Kidney epithelial cell (primary cell): ENCODE data around the gene LORICRIN. TPM values are rescaled to one million over a fixed set of nuclear protein-coding genes. Genes with fewer than 3 reads are reported as not detected.
"Not testable (repeated sequence)": the region's sequence is repeated elsewhere in the genome, so short reads cannot be mapped to it uniquely, and the experiment has no call there.

Experiments used
- DNase-seq: peaks from one replicate; pipeline ENCODE4 v3.0.0-alpha.2; 2010; ENCODE audit warnings: low read depth
- H3K27me3 ChIP-seq: 2 replicates; pipeline ENCODE4 v1.6.0; 2011; ENCODE audit warnings: low read length; ENCODE audit not compliant: control insufficient read depth, insufficient read depth
- H3K36me3 ChIP-seq: 2 replicates; pipeline ENCODE4 v1.5.1; 2011; ENCODE audit warnings: low read length; ENCODE audit not compliant: control insufficient read depth, insufficient read depth
- H3K4me3 ChIP-seq: 2 replicates; pipeline ENCODE4 v1.5.1; 2011; ENCODE audit warnings: low read depth, mild to moderate bottlenecking, control low read depth, low read length
- total RNA-seq: library from RNA; depleted of rRNA; stranded (reverse); fragments of >200 nt; gene quantifications from 2 replicates; pipeline ENCODE4 v1.2.3, GENCODE V29; 2015
- TF ChIP-seq, protein P1 (sequence below): IDR thresholded peaks from 2 replicates; pipeline ENCODE4 v1.5.1; 2011; ENCODE audit warnings: mild to moderate bottlenecking, moderate library complexity, low read length, control low read depth, inconsistent platforms; ENCODE audit not compliant: insufficient read depth, poor library complexity, severe bottlenecking

The LORICRIN gene
- total RNA-seq, 1 donor from 2014 or later = not detected

DNA sequence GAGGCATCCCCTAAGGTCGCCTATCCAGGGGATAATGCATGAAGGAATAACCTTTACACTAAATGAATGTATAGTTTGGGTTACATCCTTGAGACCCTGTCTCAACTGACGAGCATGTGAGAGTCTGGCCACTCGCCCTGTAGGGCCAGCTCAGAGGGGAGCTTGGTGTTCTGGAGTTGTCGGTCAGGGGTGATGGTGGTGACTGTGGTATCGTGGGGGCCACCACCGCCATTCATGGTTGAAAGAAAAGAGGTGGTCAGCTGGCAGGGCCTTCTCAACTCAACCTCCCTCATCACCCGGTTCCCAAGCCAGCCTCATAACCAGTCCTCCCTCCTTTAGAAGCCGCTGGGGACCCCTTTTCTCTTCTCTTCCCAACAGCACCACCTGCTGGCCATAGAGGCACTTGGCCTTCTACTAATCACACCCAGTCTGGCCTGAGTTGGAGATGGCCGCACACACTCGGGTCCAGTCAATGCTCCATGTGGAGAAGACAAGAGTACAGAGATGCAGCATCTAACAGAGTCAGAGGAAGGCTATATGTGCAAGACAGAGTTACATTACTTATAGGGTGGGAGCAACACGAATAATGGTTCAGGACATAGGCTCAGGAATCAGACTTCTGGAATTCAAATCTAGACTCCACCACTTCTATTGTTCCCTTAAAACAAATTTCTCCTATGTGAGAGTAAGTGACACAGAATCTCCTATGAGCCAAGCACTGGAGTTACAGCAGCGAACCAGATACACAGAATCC lies 30.2 kb upstream of the LORICRIN start:
- H3K36me3 ChIP-seq, H3K4me3 ChIP-seq, H3K27me3 ChIP-seq, DNase-seq: not testable (repeated sequence)
- TF ChIP-seq, protein P1, sequence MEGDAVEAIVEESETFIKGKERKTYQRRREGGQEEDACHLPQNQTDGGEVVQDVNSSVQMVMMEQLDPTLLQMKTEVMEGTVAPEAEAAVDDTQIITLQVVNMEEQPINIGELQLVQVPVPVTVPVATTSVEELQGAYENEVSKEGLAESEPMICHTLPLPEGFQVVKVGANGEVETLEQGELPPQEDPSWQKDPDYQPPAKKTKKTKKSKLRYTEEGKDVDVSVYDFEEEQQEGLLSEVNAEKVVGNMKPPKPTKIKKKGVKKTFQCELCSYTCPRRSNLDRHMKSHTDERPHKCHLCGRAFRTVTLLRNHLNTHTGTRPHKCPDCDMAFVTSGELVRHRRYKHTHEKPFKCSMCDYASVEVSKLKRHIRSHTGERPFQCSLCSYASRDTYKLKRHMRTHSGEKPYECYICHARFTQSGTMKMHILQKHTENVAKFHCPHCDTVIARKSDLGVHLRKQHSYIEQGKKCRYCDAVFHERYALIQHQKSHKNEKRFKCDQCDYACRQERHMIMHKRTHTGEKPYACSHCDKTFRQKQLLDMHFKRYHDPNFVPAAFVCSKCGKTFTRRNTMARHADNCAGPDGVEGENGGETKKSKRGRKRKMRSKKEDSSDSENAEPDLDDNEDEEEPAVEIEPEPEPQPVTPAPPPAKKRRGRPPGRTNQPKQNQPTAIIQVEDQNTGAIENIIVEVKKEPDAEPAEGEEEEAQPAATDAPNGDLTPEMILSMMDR = peak; percentile 28

- no peak for DNase-seq
- Histone ChIP-seq H3K36me3 (no peaks in the 10 kb centered on the region), H3K4me3 (no peak overlapping the region), H3K27me3 (peaks cover 2% of the 10 kb centered on the region)
- TF ChIP-seq, protein P1 = no peak
These were observed 28.1 kb upstream of the LORICRIN start for GRCh38 chr1:153231363-153231762.

DNA sequence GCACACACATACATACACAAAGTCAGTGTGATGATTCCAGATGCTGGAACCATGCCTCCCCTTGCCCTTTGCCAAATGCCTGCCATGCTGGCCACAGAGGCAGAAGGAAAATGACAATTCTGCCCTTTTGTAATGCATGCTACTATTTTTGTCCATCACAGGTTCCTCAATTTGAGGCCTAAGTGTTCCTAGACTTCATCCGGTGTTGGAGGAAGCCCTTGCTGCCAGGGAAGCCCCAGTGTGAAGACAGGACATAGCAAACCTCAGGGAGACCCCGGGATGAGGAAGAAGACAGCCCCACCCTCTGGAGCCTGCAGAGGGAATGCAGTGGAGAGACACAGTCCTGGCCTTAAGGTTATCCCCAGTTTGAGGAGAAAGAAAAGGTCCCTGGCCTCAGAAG lies 27.7 kb upstream of the LORICRIN start:
- Histone ChIP-seq H3K27me3 (peaks cover 2% of the 10 kb centered on the region), H3K36me3 (no peaks in the 10 kb centered on the region), H3K4me3 (no peak overlapping the region)
- TF ChIP-seq, protein P1 = no peak
- DNase-seq = no peak

GRCh38 chr1:153232553-153232952 lies 26.9 kb upstream of the LORICRIN start:
- TF ChIP-seq, protein P1 = no peak
- H3K4me3 ChIP-seq = no peak overlapping the region
- DNase-seq = no peak
- H3K36me3 ChIP-seq = no peaks in the 10 kb centered on the region
- peaks cover 2% of the 10 kb centered on the region for H3K27me3 ChIP-seq

DNA sequence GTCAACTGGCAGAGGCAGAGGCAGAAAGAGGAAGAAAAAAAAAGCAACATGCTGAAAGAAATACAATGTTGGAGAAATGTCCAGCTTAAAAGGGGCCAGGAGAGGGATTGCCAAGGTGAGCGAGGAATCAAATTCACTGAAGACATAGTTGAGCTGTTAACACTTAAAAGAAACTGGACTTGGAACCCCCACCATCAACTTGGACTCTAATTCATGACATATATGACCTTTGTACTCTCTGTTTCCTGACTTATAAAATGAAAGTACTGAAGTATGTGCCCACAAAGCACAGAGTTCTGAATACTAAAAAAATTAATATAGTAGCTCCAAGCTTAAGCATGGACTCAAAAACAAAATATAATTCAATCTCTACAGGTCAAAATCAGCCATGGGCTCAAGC lies 26.0 kb upstream of the LORICRIN start:
- H3K36me3 ChIP-seq = no peaks in the 10 kb centered on the region
- DNase-seq = no peak
- H3K27me3 ChIP-seq = peaks cover under 1% of the 10 kb centered on the region
- TF ChIP-seq, protein P1 = no peak
- no peak overlapping the region for H3K4me3 ChIP-seq

- no peaks in the 10 kb centered on the region for H3K36me3 ChIP-seq
- TF ChIP-seq, protein P1 = peak; percentile 3
- H3K4me3 ChIP-seq = no peak overlapping the region
- DNase-seq = no peak
- no peaks in the 10 kb centered on the region for H3K27me3 ChIP-seq
These were observed 21.0 kb upstream of the LORICRIN start for GRCh38 chr1:153238527-153238926.
